Smooth muscle cell of the brain vasculature (primary cell): Measurements from ENCODE around the gene SH3BP2.

ENCODE experiments used
- DNase-seq: peaks from one replicate; pipeline ENCODE4 v3.0.0-alpha.2; 2012; ENCODE audit warnings: low read depth, low spot score

The SH3BP2 gene

DNA sequence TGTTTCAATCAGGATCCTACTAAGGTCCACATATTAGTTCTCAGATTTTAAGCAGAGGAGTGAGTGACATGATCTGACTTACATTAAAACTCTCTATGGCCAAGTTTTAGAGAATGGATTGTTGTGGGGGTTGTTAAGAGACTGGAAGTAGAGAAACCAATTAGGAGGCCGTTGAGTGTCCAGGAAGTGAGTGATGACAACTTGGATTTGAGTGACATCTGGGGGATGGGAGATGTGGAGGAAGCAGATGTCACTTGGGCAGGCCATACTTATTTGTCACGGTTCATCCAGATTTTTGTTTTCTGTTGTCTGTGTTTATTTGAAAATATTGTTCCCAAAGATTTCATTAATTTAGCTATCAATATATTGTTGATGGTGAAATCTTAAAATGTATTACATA is 79.0 kb downstream of the SH3BP2 start:
- DNase-seq: no peak

DNA sequence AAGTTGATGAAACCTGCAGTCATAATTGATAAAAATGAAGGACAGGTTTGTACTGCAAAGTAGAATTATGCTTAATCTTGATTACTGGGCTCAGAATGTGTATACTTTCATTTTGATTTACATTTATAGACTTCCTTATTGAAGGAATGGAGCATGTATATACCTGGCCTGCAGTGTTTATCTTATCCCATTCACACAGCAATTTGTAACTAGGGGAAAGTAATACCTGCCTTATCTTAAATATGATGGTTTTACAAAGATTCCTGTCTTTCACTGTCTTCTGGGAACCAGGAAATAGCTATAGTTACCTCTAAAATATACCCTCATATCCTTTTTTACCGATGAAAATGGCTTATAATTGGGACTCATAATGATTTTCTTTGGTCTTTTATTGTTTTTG is 80.4 kb downstream of the SH3BP2 start:
- DNase-seq: no peak

GRCh38 chr4:2874861-2875260 is 82.0 kb downstream of the SH3BP2 start:
- no peak for DNase-seq

DNA sequence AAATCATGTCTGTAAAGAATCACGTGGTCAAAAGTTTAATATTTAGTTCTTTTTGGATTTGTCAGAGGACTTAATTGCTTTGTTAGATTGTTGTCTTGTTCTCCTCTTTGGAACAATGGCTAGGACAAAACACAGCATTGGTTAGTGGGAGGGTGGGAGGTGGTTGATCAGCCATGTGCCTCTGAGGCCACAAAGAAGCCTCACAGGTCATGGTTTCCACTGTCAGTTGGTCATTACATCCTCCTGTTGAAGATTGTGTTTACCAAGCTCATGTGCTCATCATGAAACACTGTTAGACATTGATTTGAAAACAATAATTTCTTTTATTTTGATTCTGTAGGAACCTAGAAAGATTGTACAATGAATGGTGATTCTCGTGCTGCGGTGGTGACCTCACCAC is 82.7 kb downstream of the SH3BP2 start:
- DNase-seq: no peak

DNA sequence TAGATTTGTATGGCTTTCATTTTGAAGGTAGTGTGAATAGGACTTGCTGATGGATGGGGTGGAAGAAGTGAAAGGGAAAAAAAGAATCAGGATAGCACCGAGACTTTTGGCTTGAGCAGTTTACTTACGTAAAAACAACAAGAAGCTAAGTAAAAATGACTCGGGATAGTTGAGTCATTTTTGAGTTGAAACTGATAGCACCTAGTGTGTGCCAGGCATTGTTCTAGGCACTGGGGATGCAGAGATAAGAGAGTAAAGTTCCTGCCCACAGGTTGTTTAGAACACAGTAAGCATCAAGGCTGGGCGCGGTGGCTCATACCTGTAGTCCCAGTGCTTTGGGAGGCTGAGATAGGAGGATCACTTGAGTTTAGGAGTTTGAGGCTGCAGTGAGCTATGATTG is 85.5 kb downstream of the SH3BP2 start:
- no peak for DNase-seq

GRCh38 chr4:2879026-2879425 is 86.1 kb downstream of the SH3BP2 start:
- no peak for DNase-seq

- DNase-seq: no peak
Observed at GRCh38 chr4:2881431-2881830, 88.5 kb downstream of the SH3BP2 start.

- no peak for DNase-seq
Observed at GRCh38 chr4:2882341-2882740, 89.5 kb downstream of the SH3BP2 start.

DNA sequence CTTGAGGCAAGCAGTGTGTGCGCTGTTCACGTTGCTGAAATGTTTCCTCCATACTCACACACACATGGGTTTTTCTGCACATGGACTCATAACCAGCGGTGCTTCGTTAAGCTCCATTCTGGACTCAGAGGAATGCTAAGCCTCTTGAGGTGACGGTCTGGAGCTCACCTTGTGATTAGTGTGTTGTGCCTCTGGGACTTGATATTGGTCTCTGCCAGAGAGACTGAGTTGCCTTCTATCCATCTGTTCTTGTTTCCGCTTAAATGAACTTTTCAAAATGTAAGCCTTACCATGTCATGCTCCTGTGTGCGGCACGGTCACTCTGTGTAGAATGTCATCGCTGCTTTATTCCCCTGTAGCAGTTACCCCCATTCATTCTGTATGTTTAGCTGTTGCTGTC is 93.3 kb downstream of the SH3BP2 start:
- no peak for DNase-seq

DNA sequence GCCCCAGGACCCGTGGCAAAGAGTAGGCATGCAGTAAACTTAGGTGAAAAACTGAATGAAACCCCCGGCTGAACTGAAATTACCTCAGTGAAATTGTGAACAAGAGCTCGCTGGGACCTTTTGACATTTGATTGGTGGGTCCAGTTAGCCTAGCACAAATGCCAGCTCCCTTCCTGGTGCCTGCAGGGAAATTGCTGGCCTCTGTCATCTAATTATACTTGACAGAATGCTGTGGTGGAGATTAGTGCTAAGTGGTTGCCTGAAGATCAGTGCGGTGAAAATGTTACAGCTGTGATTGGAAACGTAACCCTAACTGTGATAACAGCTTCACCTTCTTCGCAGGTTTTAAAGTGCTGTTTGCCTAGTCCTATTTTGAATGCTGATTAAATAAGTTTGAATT is 93.7 kb downstream of the SH3BP2 start:
- no peak for DNase-seq

DNA sequence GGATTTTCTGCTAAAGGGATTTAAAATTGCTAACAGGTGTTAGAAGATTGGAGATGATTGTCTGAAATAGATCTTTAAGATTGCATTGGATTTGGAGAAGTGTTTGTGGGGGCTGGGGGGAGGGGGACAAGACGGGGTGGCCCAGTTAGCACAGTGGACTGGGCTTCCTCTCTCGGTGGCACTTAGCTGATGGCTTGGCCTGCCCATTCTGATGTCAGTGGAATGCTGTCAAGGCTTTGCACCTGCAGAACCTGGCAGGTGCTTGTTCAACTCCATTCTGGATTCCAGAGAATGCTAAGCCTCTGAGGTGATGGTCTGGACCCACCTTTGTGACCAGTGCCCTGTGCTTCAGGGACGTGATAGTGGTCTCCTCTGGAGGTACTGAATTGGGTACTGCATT is 94.5 kb downstream of the SH3BP2 start:
- DNase-seq: no peak

- DNase-seq: no peak
Observed at GRCh38 chr4:2888886-2889285, 96.0 kb downstream of the SH3BP2 start.
